ENCODE measurements around the gene SLC12A4.

Gene SLC12A4

GRCh38 chr16:67963292-67963661, 5.2 kb downstream of the SLC12A4 start:
- DNase-seq (ENCODE audit: low spot score): no peak

- DNase-seq (ENCODE audit: low spot score): no peak
These were observed 6.3 kb downstream of the SLC12A4 start for GRCh38 chr16:67962135-67962534.

- DNase-seq (ENCODE audit: low spot score): no peak
These were observed 6.9 kb downstream of the SLC12A4 start for GRCh38 chr16:67961551-67961957.

GRCh38 chr16:67959536-67960329, 8.7 kb downstream of the SLC12A4 start:
- no peak for DNase-seq (ENCODE audit: low spot score)

- no peak for DNase-seq (ENCODE audit: low spot score)
These were observed 10.8 kb downstream of the SLC12A4 start for GRCh38 chr16:67957622-67958021.

- DNase-seq (ENCODE audit: low spot score): no peak
These were observed 13.8 kb downstream of the SLC12A4 start for GRCh38 chr16:67954421-67955196.

GRCh38 chr16:67953641-67954375, 14.6 kb downstream of the SLC12A4 start:
- DNase-seq (ENCODE audit: low spot score): no peak

- no peak for DNase-seq (ENCODE audit: low spot score)
These were observed 17.0 kb downstream of the SLC12A4 start for GRCh38 chr16:67951485-67951884.

GRCh38 chr16:67950335-67950843, 18.0 kb downstream of the SLC12A4 start:
- DNase-seq (ENCODE audit: low spot score): no peak

GRCh38 chr16:67949645-67950044, 18.8 kb downstream of the SLC12A4 start:
- no peak for DNase-seq (ENCODE audit: low spot score)

- DNase-seq (ENCODE audit: low spot score): peak; percentile 63
These were observed 20.4 kb downstream of the SLC12A4 start for GRCh38 chr16:67948015-67948414.

GRCh38 chr16:67946966-67947558, 21.4 kb downstream of the SLC12A4 start:
- no peak for DNase-seq (ENCODE audit: low spot score)

GRCh38 chr16:67946128-67946569, 22.3 kb downstream of the SLC12A4 start:
- no peak for DNase-seq (ENCODE audit: low spot score)

- DNase-seq (ENCODE audit: low spot score): no peak
These were observed 23.0 kb downstream of the SLC12A4 start for GRCh38 chr16:67945392-67945933.

GRCh38 chr16:67944690-67945391, 23.6 kb downstream of the SLC12A4 start:
- DNase-seq (ENCODE audit: low spot score): no peak

- no peak for DNase-seq (ENCODE audit: low spot score)
These were observed 24.6 kb downstream of the SLC12A4 start, which contains the start of gene LCAT for GRCh38 chr16:67943619-67944504. Gene LCAT, minus strand, starts transcription at chr16:67944120. Its CDS starts 19 bp downstream, at chr16:67944101.

GRCh38 chr16:67943256-67943618, 25.2 kb downstream of the SLC12A4 start:
- no peak for DNase-seq (ENCODE audit: low spot score)

GRCh38 chr16:67942510-67943255, 25.8 kb downstream of the SLC12A4 start:
- no peak for DNase-seq (ENCODE audit: low spot score)

GRCh38 chr16:67942200-67942509, 26.3 kb downstream of the SLC12A4 start:
- peak; percentile 53 for DNase-seq (ENCODE audit: low spot score)
